Type B pancreatic cell (in vitro differentiated cells): ENCODE data around the gene PJVK. TPM values are rescaled to one million over a fixed set of nuclear protein-coding genes. Genes with fewer than 3 reads are reported as not detected.

ENCODE experiments used
- DNase-seq: peaks from one replicate; pipeline ENCODE4 v3.0.0; 2021; ENCODE audit warnings: mixed read lengths; ENCODE audit not compliant: unreplicated experiment; ENCODE audit errors: extremely low spot score
- H3K27ac Mint-ChIP-seq: 2 replicates; pipeline ENCODE4 v1.8.0; 2021; ENCODE audit warnings: mild to moderate bottlenecking, mixed read lengths
- H3K27me3 Mint-ChIP-seq: 2 replicates; pipeline ENCODE4 v1.8.0; 2021; ENCODE audit warnings: mixed read lengths
- H3K36me3 Mint-ChIP-seq: 2 replicates; pipeline ENCODE4 v1.8.0; 2021; ENCODE audit warnings: mixed read lengths
- H3K4me1 Mint-ChIP-seq: one replicate; pipeline ENCODE4 v1.8.0; 2021; ENCODE audit warnings: mixed read lengths; ENCODE audit not compliant: unreplicated experiment
- H3K4me3 Mint-ChIP-seq: 2 replicates; pipeline ENCODE4 v1.8.0; 2021; ENCODE audit warnings: mild to moderate bottlenecking, mixed read lengths
- H3K9me3 Mint-ChIP-seq: 2 replicates; pipeline ENCODE4 v1.8.0; 2021; ENCODE audit warnings: mixed read lengths
- total RNA-seq: library from RNA; stranded (reverse); gene quantifications from 2 replicates; pipeline ENCODE4 v1.2.1, GENCODE V29; 2021; ENCODE audit warnings: low replicate concordance
- TF ChIP-seq, protein P1 (sequence below): fragments of 200-600 bp; sonication (generic); conservative IDR thresholded peaks from 2 replicates; pipeline ENCODE4 v1.5.0; 2021; ENCODE audit warnings: antibody characterized with exemption, mild to moderate bottlenecking

Gene PJVK
- total RNA-seq, 1 donor from 2014 or later: 8.0 TPM

DNA sequence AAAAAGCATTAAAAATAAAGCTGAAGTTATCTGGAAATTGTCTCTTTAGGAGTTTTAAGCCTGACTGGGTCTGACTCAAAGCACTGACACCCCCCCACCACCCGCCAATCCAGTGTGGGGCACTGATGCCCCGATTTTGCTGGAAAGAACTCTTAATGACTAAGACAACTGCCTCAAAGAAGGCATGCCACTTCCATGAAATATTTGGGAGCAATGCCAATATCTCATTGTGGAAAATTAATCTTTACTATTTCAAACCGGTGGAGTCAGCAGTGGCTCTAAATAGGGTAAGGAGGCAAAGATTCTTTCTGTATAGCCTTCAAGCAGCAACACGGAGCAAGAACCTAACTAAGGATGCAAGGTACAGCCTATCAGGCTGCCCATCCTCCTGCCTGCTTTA, 22.8 kb downstream of the PJVK start:
- Mint-ChIP-seq H3K27me3 (no peaks in the 10 kb centered on the region), H3K27ac (no peak overlapping the region), H3K4me1 (peaks cover 15% of the 10 kb centered on the region), H3K9me3 (no peaks in the 10 kb centered on the region), H3K36me3 (peaks cover 4% of the 10 kb centered on the region), H3K4me3 (no peak overlapping the region)
- no peak for DNase-seq
- TF ChIP-seq, protein P1, sequence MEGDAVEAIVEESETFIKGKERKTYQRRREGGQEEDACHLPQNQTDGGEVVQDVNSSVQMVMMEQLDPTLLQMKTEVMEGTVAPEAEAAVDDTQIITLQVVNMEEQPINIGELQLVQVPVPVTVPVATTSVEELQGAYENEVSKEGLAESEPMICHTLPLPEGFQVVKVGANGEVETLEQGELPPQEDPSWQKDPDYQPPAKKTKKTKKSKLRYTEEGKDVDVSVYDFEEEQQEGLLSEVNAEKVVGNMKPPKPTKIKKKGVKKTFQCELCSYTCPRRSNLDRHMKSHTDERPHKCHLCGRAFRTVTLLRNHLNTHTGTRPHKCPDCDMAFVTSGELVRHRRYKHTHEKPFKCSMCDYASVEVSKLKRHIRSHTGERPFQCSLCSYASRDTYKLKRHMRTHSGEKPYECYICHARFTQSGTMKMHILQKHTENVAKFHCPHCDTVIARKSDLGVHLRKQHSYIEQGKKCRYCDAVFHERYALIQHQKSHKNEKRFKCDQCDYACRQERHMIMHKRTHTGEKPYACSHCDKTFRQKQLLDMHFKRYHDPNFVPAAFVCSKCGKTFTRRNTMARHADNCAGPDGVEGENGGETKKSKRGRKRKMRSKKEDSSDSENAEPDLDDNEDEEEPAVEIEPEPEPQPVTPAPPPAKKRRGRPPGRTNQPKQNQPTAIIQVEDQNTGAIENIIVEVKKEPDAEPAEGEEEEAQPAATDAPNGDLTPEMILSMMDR: no peak

DNA sequence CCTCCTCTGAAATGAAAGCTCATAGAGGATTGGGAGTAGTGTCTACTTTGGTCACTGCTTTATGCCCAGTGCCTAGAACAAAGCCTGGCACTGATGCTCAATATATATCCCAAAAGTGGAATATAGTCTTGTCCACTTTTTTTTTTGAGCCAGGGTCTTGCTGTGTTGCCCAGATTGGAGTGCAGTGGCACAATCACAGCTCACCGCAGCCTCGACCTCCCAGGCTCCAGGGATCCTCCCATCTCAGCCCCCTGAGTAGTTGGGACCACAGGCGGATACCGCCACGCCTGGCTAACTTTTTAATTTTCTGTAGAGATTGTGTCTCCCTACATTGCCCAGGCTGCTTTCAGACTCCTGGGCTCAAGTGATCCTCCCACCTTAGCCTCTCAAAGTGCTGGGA, 23.4 kb downstream of the PJVK start:
- Mint-ChIP-seq H3K4me3 (no peak overlapping the region), H3K27ac (no peak overlapping the region), H3K36me3 (peaks cover 4% of the 10 kb centered on the region), H3K9me3 (no peaks in the 10 kb centered on the region), H3K4me1 (peaks cover 15% of the 10 kb centered on the region), H3K27me3 (no peaks in the 10 kb centered on the region)
- TF ChIP-seq, protein P1: no peak
- DNase-seq: no peak

DNA sequence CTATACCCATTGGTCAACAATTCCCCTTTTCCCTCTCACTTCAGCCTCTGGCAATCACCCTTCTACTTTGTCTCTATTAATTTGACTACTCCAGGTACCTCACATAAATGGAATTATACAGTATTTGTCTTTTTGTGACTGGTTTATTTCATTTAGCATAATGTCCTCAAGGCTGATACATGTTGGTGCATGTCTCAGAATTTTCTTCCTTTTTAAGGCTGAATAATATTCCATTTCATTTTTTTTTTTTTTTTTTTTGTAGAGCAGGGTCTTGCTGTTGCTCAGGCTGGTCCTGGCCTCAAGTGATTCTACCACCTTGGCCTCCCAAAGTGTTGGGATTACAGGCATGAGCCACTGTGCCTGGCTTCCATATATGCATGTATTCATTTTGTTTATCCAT, 25.3 kb downstream of the PJVK start:
- Mint-ChIP-seq H3K4me3 (peak overlapping the region; percentile 59), H3K36me3 (peaks cover 4% of the 10 kb centered on the region), H3K27me3 (no peaks in the 10 kb centered on the region), H3K9me3 (no peaks in the 10 kb centered on the region), H3K27ac (no peak overlapping the region), H3K4me1 (peaks cover 17% of the 10 kb centered on the region)
- DNase-seq: no peak
- TF ChIP-seq, protein P1: no peak

DNA sequence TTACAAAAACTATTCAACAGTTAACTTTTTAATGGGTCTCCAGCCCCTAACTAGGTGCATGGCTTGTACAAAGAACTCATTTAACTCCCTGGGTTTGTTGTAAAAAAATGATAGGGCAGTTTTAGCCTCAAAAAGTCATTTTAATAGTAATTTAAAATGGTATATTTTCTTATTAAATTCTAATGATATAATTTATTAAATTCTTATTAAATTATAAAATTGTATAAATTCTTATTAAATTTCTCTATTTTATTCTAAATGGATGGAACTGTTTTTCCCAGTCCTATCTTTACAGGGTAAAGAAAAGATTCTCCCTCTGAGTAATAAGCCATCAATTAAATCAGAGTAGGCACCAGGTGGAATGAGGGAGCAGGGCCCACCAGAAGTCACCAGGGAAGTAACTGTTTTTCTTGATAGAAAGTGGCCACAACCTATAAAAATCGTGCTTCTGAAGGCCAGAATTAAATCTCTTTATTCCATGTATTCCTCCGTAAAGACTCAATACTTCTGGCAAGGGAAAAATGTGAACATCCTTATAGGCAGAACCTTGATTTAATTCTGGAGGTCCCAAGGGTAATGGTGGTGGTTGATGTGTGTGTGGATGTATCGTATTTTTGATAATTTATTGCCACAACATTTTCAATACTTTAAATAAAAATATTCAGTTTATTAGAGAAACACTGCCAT, 26.4 kb downstream of the PJVK start:
- H3K4me3 Mint-ChIP-seq: peak overlapping the region; percentile 99
- peak overlapping the region; percentile 99 for H3K27ac Mint-ChIP-seq
- H3K36me3 Mint-ChIP-seq: no peaks in the 10 kb centered on the region
- TF ChIP-seq, protein P1: no peak
- no peaks in the 10 kb centered on the region for H3K27me3 Mint-ChIP-seq
- DNase-seq: no peak
- H3K9me3 Mint-ChIP-seq: no peaks in the 10 kb centered on the region
- peaks cover 28% of the 10 kb centered on the region for H3K4me1 Mint-ChIP-seq

DNA sequence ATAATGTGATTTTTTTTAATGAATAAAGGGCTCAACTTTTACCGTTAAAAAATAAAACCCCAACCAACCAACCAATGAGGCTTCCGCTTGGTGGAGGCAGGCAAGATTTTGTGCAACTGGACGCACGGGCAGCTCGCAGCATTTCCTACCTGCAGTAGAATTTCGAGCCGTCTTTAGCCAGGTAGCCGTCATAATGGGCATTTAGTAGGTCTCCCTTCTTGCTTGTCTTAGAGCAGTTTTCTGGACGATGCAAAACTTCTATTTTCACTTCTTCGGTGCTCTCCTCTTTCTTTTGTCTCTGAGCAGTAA, 26.9 kb downstream of the PJVK start:
- H3K4me1 Mint-ChIP-seq: peaks cover 32% of the 10 kb centered on the region
- TF ChIP-seq, protein P1: no peak
- peak overlapping the region; percentile 99 for H3K4me3 Mint-ChIP-seq
- no peaks in the 10 kb centered on the region for H3K27me3 Mint-ChIP-seq
- H3K36me3 Mint-ChIP-seq: no peaks in the 10 kb centered on the region
- H3K27ac Mint-ChIP-seq: peak overlapping the region; percentile 99
- no peak for DNase-seq
- H3K9me3 Mint-ChIP-seq: no peaks in the 10 kb centered on the region
